Naive B cell (primary cell): ENCODE measurements around the gene B4GALNT3. TPM values are rescaled to one million over a fixed set of nuclear protein-coding genes. Genes with fewer than 3 reads are reported as not detected.
A peak's percentile ranks its signal among the peaks of the same experiment; 100 is the strongest.
"Not testable (repeated sequence)": the region's sequence is repeated elsewhere in the genome, so short reads cannot be mapped to it uniquely, and the experiment has no call there.

ENCODE experiments used
- ATAC-seq, 2 donors: fragments of 150-1000 bp; cut with Tn5 transposase; 2 replicates each; pipeline ENCODE4 v1.10.0; 2021; ENCODE audit warnings: low read depth in 2 of 2, mild to moderate bottlenecking in 2 of 2, moderate library complexity in 2 of 2
- DNase-seq: peaks from one replicate; pipeline ENCODE4 v3.0.0; 2022
- H3K27ac Mint-ChIP-seq, 6 donors: one replicate each; pipeline ENCODE4 v1.8.0; 2020 to 2022; ENCODE audit warnings: mild to moderate bottlenecking in 6 of 6, mixed read lengths in 6 of 6, moderate library complexity in 5 of 6, inconsistent platforms in 2 of 6
- H3K27me3 Mint-ChIP-seq, 3 donors: one replicate each; pipeline ENCODE4 v1.8.0; 2021 to 2022; ENCODE audit warnings: mixed read lengths in 3 of 3, mild to moderate bottlenecking in 1 of 3
- H3K36me3 Mint-ChIP-seq, 2 donors: one replicate each; pipeline ENCODE4 v1.8.0; 2020 to 2022; ENCODE audit warnings: mixed read lengths in 2 of 2, inconsistent platforms in 1 of 2, mild to moderate bottlenecking in 1 of 2
- H3K4me1 Mint-ChIP-seq, 3 donors: one replicate each; pipeline ENCODE4 v1.8.0; 2020 to 2022; ENCODE audit warnings: mixed read lengths in 3 of 3, inconsistent platforms in 1 of 3, mild to moderate bottlenecking in 1 of 3, moderate library complexity in 1 of 3
- H3K4me3 Mint-ChIP-seq, 8 donors: one replicate each; pipeline ENCODE4 v1.8.0; 2020 to 2022; ENCODE audit warnings: mild to moderate bottlenecking in 8 of 8, mixed read lengths in 8 of 8, moderate library complexity in 8 of 8, inconsistent platforms in 2 of 8
- H3K9me3 Mint-ChIP-seq, 7 donors: one replicate each; pipeline ENCODE4 v1.8.0; 2020 to 2022; ENCODE audit warnings: mixed read lengths in 7 of 7, mild to moderate bottlenecking in 5 of 7, inconsistent platforms in 2 of 7, moderate library complexity in 1 of 7
- polyA plus RNA-seq, 6 donors: library from polyadenylated mRNA; unstranded; fragments of 300-500 nt; fragmentation: Illumina TruSeq; gene quantifications; one replicate each; pipeline ENCODE4 v1.2.3, GENCODE V29; 2021; ENCODE audit warnings: low read depth in 6 of 6

The B4GALNT3 gene
- polyA plus RNA-seq: under 1 TPM in 3 of 6 donors, not detected in 3; 0.05 to 0.35 (median 0.29) TPM

- H3K27ac Mint-ChIP-seq: no peak within 1 kb of the TSS
- H3K36me3 Mint-ChIP-seq: peaks cover 0 to 8% of the 10 kb centered on the region in 2 donors
- DNase-seq: peak; percentile 1
- peaks cover 5 to 13% (median 6%) of the 10 kb centered on the region in 3 donors for H3K4me1 Mint-ChIP-seq
- H3K9me3 Mint-ChIP-seq: no peaks in the 10 kb centered on the region
- peak; percentile 53 to 59 for ATAC-seq
- H3K27me3 Mint-ChIP-seq: peaks cover 41 to 57% (median 54%) of the 10 kb centered on the region in 3 donors
- H3K4me3 Mint-ChIP-seq: peak within 1 kb of the TSS; percentile 74 to 94 (median 86)
These were observed at the start of gene B4GALNT3 for GRCh38 chr12:459430-460258. B4GALNT3 (plus strand) TSS chr12:459939; CDS start chr12:460377, 438 bp downstream.

- Mint-ChIP-seq H3K4me1 (peaks cover 0 to 5% (median 2%) of the 10 kb centered on the region in 3 donors), H3K27me3 (no peaks in the 10 kb centered on the region), H3K9me3 (no peaks in the 10 kb centered on the region), H3K4me3 (no peak overlapping the region), H3K27ac (no peak overlapping the region), H3K36me3 (peaks cover 26 to 36% of the 10 kb centered on the region in 2 donors)
- no peak for ATAC-seq
- DNase-seq: no peak
These were observed 44.9 kb upstream of the B4GALNT3 start for GRCh38 chr12:414859-415258.

GRCh38 chr12:418432-418831 is 41.3 kb upstream of the B4GALNT3 start:
- Mint-ChIP-seq H3K36me3 (peaks cover 18 to 21% of the 10 kb centered on the region in 2 donors), H3K27ac (no peak overlapping the region), H3K4me3 (no peak overlapping the region), H3K27me3 (no peaks in the 10 kb centered on the region), H3K9me3 (no peaks in the 10 kb centered on the region), H3K4me1 (peaks cover 0 to 5% (median 0%) of the 10 kb centered on the region in 3 donors)
- ATAC-seq (no peak), DNase-seq (no peak)

- Mint-ChIP-seq H3K4me3 (no peak overlapping the region), H3K36me3 (peaks cover under 1 to 12% of the 10 kb centered on the region in 2 donors), H3K27ac (no peak overlapping the region), H3K9me3 (no peaks in the 10 kb centered on the region), H3K27me3 (no peaks in the 10 kb centered on the region), H3K4me1 (no peaks in the 10 kb centered on the region)
- ATAC-seq (no peak), DNase-seq (no peak)
These were observed 37.2 kb upstream of the B4GALNT3 start for GRCh38 chr12:422526-422925.

- DNase-seq, ATAC-seq, H3K27me3 Mint-ChIP-seq, H3K4me1 Mint-ChIP-seq, H3K27ac Mint-ChIP-seq, H3K4me3 Mint-ChIP-seq, H3K9me3 Mint-ChIP-seq: not testable (repeated sequence)
- peaks cover 20 to 49% of the 10 kb centered on the region in 2 donors for H3K36me3 Mint-ChIP-seq
These were observed 24.0 kb upstream of the B4GALNT3 start for GRCh38 chr12:435737-436136.

GRCh38 chr12:442235-442884 is 17.4 kb upstream of the B4GALNT3 start:
- H3K27me3 Mint-ChIP-seq: peaks cover 0 to 4% (median 0%) of the 10 kb centered on the region in 3 donors
- H3K27ac Mint-ChIP-seq: peak overlapping the region in 1 of 6 donors; percentile 72
- H3K4me1 Mint-ChIP-seq: no peaks in the 10 kb centered on the region
- ATAC-seq (no peak), DNase-seq (peak; percentile 3)
- H3K9me3 Mint-ChIP-seq: no peaks in the 10 kb centered on the region
- peaks cover 19 to 23% of the 10 kb centered on the region in 2 donors for H3K36me3 Mint-ChIP-seq
- no peak overlapping the region for H3K4me3 Mint-ChIP-seq

GRCh38 chr12:447141-447540 is 12.6 kb upstream of the B4GALNT3 start:
- H3K27ac Mint-ChIP-seq: no peak overlapping the region
- no peak for DNase-seq
- H3K36me3 Mint-ChIP-seq: peaks cover 0 to 2% of the 10 kb centered on the region in 2 donors
- ATAC-seq: no peak
- H3K4me1 Mint-ChIP-seq: no peaks in the 10 kb centered on the region
- H3K4me3 Mint-ChIP-seq: no peak overlapping the region
- no peaks in the 10 kb centered on the region for H3K9me3 Mint-ChIP-seq
- peaks cover 0 to 4% (median 0%) of the 10 kb centered on the region in 3 donors for H3K27me3 Mint-ChIP-seq

GRCh38 chr12:449203-449602 is 10.5 kb upstream of the B4GALNT3 start:
- Mint-ChIP-seq H3K4me1 (peaks cover 0 to 3% (median 0%) of the 10 kb centered on the region in 3 donors), H3K27me3 (peaks cover 0 to 4% (median 0%) of the 10 kb centered on the region in 3 donors), H3K4me3 (no peak overlapping the region), H3K27ac (no peak overlapping the region), H3K36me3 (no peaks in the 10 kb centered on the region), H3K9me3 (no peaks in the 10 kb centered on the region)
- DNase-seq (no peak), ATAC-seq (no peak)

- H3K4me1 Mint-ChIP-seq: peaks cover 0 to 3% (median 0%) of the 10 kb centered on the region in 3 donors
- DNase-seq (no peak), ATAC-seq (no peak)
- H3K9me3 Mint-ChIP-seq: no peaks in the 10 kb centered on the region
- no peaks in the 10 kb centered on the region for H3K36me3 Mint-ChIP-seq
- no peak overlapping the region for H3K4me3 Mint-ChIP-seq
- peaks cover 0 to 4% (median 0%) of the 10 kb centered on the region in 3 donors for H3K27me3 Mint-ChIP-seq
- no peak overlapping the region for H3K27ac Mint-ChIP-seq
These were observed 9.3 kb upstream of the B4GALNT3 start for GRCh38 chr12:450438-450837.

- H3K9me3 Mint-ChIP-seq: no peaks in the 10 kb centered on the region
- DNase-seq: peak; percentile 18
- H3K4me1 Mint-ChIP-seq: peaks cover 0 to 3% (median 0%) of the 10 kb centered on the region in 3 donors
- H3K27ac Mint-ChIP-seq: no peak overlapping the region
- H3K27me3 Mint-ChIP-seq: peaks cover 4 to 14% (median 7%) of the 10 kb centered on the region in 3 donors
- peak in 1 of 2 donors; percentile 41 for ATAC-seq
- H3K36me3 Mint-ChIP-seq: no peaks in the 10 kb centered on the region
- no peak overlapping the region for H3K4me3 Mint-ChIP-seq
These were observed 7.0 kb upstream of the B4GALNT3 start for GRCh38 chr12:452667-453210.

GRCh38 chr12:454833-455232 is 4.9 kb upstream of the B4GALNT3 start:
- Mint-ChIP-seq H3K4me3 (no peak overlapping the region), H3K9me3 (no peaks in the 10 kb centered on the region), H3K36me3 (no peaks in the 10 kb centered on the region), H3K4me1 (peaks cover 0 to 10% (median 0%) of the 10 kb centered on the region in 3 donors), H3K27me3 (peaks cover 16 to 23% (median 17%) of the 10 kb centered on the region in 3 donors), H3K27ac (no peak overlapping the region)
- ATAC-seq: peak; percentile 18 to 25
- no peak for DNase-seq

- Mint-ChIP-seq H3K27ac (no peak overlapping the region), H3K4me1 (peaks cover 1 to 10% (median 1%) of the 10 kb centered on the region in 3 donors), H3K27me3 (peaks cover 19 to 24% (median 19%) of the 10 kb centered on the region in 3 donors), H3K4me3 (no peak overlapping the region), H3K9me3 (no peaks in the 10 kb centered on the region), H3K36me3 (peaks cover 0 to 2% of the 10 kb centered on the region in 2 donors)
- ATAC-seq: no peak
- DNase-seq: no peak
These were observed 3.9 kb upstream of the B4GALNT3 start for GRCh38 chr12:455821-456220.

GRCh38 chr12:457676-458075 is 2.1 kb upstream of the B4GALNT3 start:
- Mint-ChIP-seq H3K27me3 (peaks cover 38 to 40% (median 38%) of the 10 kb centered on the region in 3 donors), H3K36me3 (peaks cover 0 to 8% of the 10 kb centered on the region in 2 donors), H3K4me3 (peak overlapping the region in 4 of 8 donors; percentile 24 to 53 (median 48)), H3K4me1 (peaks cover 5 to 13% (median 6%) of the 10 kb centered on the region in 3 donors), H3K27ac (no peak overlapping the region), H3K9me3 (no peaks in the 10 kb centered on the region)
- no peak for ATAC-seq
- DNase-seq: no peak
